C4-2B (cell line): ENCODE measurements around the gene SEC61G.

ENCODE experiments used
- CTCF ChIP-seq: fragments of 450-650 bp; conservative IDR thresholded peaks from 2 replicates; pipeline ENCODE4 v1.5.1; 2017; ENCODE audit warnings: mild to moderate bottlenecking
- ZFX ChIP-seq: fragments of 450-650 bp; IDR thresholded peaks from 2 replicates; pipeline ENCODE4 v1.6.1; 2017

DNA sequence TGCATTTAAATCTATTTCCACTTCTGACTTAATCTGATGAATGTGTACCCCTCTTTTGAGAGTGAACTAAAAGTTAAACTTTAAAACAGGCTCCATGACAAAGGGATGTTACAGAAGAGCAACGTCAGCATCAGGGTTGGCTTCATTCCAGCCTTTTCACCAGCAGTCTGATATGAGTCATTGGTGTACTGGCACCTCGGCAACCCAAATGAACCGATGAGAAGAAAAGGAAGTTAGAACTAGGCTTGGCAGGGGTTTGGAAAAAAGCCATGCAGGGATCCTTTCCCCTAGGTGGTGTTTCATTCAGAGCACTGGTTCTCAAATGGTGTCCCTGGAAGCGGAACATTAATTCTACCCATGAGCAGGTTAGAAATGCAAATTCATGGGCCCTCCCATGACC, 53.6 kb downstream of the SEC61G start:
- TF ChIP-seq CTCF: no peak
- TF ChIP-seq ZFX: no peak
